ENCODE results near the gene TFB1M.
"Not testable (repeated sequence)": the region's sequence is repeated elsewhere in the genome, so short reads cannot be mapped to it uniquely, and the experiment has no call there.

The TFB1M gene

DNA sequence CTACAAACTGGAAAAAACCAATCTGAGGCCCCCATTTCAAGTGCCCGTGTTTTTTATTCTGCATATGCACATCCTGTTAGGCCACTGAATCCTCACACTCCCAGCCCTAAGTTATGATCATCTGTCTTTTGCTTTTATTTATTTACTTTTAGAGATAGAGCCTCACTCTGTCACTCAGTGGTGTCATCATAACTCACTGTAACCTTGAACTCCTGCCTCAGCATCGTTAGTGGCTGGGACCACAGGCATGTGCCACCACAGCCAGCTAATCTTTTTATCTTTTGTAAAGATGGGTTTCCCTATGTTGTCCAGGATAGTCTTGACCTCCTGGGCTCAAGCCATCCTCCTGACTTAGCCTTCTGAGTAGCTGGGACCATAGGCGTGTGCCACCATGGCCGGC, 80.1 kb downstream of the TFB1M start:
- no peak for DNase-seq

DNA sequence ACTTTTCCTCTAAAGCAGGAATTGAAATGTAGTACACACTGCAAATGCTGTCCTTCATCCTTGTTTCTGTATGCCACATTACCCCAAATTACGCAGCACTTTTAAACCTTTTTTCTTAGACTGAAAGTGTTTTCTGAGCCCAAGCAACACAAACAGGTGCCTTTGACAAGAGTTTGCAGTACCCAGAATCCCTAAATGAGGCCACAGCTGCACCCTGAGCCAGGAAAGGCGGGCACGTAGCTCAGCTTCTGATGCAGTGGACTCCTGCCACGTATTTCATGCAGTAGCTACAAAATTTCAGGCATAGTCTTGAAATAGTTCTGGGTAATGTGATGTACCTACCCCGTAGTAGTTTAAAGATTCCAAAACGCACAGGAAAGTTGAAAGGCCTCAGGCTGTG, 81.4 kb downstream of the TFB1M start:
- DNase-seq, result no peak

GRCh38 chr6:155230975-155231374, 83.3 kb downstream of the TFB1M start:
- DNase-seq, result not testable (repeated sequence)

DNA sequence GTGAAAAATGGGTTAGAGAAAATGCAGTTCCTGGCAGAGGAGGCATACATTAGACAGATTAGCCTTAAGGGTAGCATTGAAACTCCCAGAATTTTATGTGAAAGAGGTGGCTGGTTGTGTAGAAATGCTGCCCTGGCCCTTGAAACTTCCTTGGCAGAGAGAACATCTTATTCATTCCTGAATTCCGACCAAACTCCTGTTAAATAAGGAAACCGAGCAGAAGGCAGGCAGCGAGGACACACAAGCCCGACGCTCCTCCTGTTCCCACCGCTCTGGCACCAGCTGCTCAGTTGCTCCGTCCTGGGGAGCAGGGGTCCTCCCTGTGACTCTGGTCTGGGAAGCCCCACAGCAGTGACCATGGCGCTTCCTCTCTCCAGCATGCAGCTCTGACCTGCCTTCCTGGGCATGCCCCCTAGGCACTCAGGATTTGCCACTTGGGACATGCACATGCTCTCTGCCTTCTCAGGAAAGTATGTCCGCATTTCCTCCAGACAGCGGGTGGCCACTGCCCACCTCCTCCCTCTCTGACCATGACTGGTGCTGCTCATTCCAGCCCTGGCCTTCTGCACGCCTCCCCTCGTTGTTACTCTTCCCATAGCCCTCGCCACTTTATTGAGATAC, 85.6 kb downstream of the TFB1M start:
- no peak for DNase-seq

- DNase-seq, result no peak
These were observed 87.2 kb downstream of the TFB1M start for GRCh38 chr6:155227046-155227445.

- no peak for DNase-seq
These were observed 89.7 kb downstream of the TFB1M start for GRCh38 chr6:155224618-155225017.

- DNase-seq, result peak; percentile 81
These were observed 90.4 kb downstream of the TFB1M start for GRCh38 chr6:155223646-155224451.

DNA sequence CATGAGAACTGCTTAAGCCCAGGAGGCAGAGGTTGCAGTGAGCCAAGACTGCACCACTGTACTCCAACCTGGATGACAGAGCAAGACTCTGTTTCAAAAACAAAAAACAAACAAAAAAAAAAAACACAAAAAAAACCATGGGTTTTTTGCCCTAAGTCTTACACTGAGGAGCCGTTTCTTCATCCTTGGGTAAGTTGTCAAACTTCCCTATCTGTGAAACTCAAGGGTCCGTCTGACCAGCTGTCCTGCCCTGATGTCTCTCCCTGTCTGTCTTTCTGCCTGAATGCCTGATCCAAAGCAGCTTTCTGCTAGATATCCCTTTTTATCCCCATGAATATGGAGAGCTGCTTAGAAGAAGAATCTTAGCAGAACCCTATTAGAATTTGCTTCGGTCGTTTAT, 91.8 kb downstream of the TFB1M start:
- no peak for DNase-seq

- DNase-seq, result no peak
These were observed 93.2 kb downstream of the TFB1M start for GRCh38 chr6:155221086-155221485.

DNA sequence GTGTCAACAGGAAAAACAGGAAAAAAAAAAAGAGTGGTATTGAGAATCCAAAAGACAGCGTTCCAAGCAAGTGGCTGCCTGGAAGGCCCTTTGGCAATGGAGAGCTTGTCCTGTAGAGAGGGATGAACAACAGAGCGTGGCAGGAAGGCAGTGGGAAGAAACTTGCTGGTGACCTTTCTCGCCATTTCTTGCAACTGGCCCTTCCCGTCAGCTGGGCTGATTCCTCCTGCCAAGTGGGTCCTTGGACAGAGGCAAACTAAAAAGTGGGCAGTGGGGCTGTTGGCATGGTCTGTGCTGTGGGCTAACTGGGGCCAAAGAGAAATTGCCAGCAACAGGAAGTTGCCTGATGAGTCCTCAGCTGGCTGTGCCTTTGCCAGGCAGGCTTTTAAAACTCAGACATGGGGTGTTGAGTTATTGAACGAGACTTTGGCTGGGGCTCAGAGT, 94.4 kb downstream of the TFB1M start:
- DNase-seq, result no peak

- no peak for DNase-seq
These were observed 95.0 kb downstream of the TFB1M start for GRCh38 chr6:155219299-155219698.

DNA sequence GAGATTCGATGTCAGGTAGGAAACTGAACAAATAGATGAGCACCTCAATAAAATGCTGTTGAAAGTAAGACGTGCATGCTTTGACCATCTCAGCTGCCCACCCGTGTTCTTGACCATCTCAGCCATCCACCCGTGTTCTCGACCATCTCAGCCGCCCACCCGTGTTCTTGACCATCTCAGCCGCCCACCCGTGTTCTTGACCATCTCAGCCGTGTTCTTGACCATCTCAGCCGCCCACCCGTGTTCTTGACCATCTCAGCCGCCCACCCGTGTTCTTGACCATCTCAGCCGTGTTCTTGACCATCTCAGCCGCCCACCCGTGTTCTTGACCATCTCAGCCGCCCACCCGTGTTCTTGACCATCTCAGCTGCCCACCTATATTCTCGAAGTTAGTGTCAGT, 95.6 kb downstream of the TFB1M start:
- not testable (repeated sequence) for DNase-seq

DNA sequence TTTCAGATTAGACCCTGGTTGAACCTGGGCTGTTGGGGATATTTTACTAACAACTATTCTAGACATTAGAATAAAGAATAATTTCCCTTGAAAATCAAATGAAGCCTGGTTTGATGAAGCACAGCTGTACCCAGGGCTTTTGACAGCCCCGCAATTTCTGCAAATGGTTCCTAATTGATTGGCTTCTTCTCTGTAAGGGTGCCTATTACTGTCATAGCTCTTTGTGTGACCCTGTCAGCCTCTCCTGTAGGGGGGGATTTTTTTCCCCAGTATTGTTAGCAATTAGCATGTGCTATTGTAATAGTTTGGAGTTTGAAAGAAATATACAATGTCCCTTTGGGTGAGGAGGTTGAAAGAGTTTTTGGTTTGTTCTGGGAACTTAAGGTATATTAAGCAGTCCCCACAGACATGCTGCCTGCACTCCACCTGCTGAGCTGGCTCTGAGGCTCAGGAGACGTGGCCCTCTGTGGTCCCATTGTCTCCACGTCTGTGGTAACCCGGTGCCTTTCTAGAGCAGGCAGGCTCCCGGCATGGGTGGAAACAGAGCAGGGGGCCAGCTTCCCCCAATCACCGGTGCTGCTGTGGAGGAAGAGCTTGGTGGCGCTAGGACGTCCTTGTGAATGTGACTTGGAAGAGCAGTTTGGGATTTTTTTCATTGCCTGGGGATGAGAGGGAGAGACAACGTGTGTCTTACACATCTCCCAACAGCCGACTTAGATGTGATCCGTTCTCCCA, 97.8 kb downstream of the TFB1M start:
- no peak for DNase-seq

DNA sequence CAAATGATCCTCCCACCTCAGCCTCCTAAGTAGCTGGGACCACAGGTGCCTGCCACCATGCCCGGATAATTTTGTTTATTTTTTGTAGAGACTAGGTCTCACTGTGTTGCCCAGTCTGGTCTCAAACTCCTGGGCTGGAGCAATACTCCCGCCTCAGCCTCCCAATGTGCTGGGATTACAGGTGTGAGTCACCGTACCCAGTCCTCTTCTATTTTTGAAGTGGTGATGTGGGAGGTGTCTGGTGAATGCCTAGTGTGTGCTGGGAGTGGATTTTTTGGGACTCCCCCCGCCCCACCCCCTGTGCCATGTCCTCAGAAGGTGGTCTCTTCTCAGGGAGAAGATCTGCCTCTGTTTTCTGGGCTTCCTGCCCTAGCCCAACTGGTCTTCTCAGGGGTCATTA, 98.4 kb downstream of the TFB1M start:
- no peak for DNase-seq

DNA sequence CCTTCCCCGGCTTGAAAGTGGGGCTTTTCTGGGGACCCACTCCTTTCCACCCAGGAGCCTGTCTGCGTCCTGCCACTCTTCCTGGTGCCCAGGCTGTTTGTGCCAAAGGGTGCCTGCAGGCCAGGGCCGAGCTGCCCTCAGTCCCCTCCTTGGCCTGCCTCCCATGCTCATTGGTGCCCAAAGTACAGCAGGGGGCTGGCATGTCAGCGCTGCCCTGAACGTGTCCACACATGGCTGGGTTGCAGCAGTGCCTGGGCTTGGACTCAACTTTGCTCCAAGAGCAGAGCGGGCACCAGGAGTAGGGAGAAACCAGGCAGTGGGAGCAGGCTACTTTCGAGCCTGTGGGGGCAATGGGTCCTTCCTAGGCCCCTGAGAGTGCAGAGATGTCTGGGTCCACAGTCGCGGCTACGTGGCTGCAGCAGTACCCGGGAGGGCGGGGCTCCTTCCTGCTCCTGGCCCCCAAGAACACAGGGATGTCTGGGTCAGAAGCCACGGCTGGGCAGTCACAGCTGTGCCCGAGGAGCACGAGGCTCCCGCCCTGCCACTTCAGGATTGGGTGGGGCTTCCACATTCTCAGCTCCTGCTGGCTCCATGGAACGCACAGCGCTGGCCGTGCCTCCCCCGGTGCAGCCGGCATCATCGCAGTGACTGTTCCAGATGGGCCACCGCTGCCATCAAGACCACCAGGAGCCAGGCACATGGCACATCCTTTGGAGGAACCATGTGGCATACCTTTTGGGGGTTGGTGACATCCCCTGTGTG, 100.5 kb downstream of the TFB1M start:
- DNase-seq, result no peak

DNA sequence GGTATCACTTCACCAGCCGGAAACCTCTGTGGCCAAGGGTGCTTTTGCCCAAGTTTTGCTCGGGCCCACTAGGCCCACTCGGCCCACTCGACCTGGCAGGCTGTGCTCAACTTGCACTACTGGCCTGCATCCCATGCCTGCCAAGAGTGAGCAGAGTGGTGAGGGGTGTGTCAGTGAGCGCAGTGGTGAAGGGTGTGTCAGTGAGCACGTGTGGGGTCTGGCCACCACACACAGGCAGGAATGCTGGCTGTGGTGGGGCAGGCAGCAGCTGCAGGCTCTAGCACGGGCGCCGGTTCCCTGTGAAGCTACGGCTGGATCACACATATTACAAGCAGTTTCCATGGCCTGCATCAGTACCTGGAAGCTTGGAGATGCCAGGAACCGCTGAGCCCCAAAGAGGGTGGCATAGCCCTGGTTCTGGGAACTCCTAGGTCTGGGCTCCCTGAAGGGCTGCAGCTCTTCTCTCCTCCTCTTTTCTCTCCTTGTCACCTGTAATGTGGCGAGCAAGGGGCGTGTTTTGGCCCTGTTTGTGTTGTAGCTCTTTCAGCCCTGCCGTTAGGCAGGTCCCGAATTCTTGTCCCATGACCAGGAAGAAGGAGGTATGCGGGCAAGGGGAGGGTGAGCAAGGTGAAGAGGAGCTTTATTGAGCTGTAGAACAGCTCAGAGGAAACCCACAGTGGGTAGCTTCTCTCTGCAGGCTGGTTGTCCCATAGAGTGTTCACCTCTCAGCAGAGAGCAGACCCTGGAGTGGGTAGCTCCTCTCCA, 101.5 kb downstream of the TFB1M start:
- no peak for DNase-seq

- DNase-seq, result no peak
These were observed 102.2 kb downstream of the TFB1M start for GRCh38 chr6:155212106-155212505.

GRCh38 chr6:155207223-155207622, 107.1 kb downstream of the TFB1M start:
- no peak for DNase-seq

Data from EL (cell line).